GM23248 (cell line): Measurements from ENCODE around the gene TNFRSF6B.

Source experiments
- EZH2 ChIP-seq: fragments of 200-600 bp; sonication (generic); IDR thresholded peaks from 2 replicates; pipeline ENCODE4 v1.6.1; 2018; ENCODE audit warnings: antibody characterized with exemption, mild to moderate bottlenecking; ENCODE audit not compliant: insufficient read depth, poor library complexity, severe bottlenecking
- EZH2phosphoT487 ChIP-seq: fragments of 200-600 bp; sonication (generic); IDR thresholded peaks from 2 replicates; pipeline ENCODE4 v1.6.1; 2018; ENCODE audit warnings: antibody characterized with exemption, moderate library complexity, mild to moderate bottlenecking, low read depth; ENCODE audit not compliant: insufficient read depth

- TF ChIP-seq EZH2 (no peak), EZH2phosphoT487 (no peak)
Observed at GRCh38 chr20:63734946-63735858, 38.8 kb downstream of the TNFRSF6B start.
